Activated B cell treated with CpG ODN at 0.5 μM for 24 hours (primary cell): ENCODE results near the gene APH1A. TPM values are rescaled to one million over a fixed set of nuclear protein-coding genes. Genes with fewer than 3 reads are reported as not detected.
"Not testable (repeated sequence)": the region's sequence is repeated elsewhere in the genome, so short reads cannot be mapped to it uniquely, and the experiment has no call there.

Experiments
- ATAC-seq: fragments of 200-7000 bp; cut with Tn5 transposase; one replicate; pipeline ENCODE4 v1.10.0; 2021; ENCODE audit warnings: low read depth, mild to moderate bottlenecking, moderate library complexity
- CTCF ChIA-PET: fragments of 350-600 bp; sonication (Branson Sonifier 250); formaldehyde crosslinking; loops from one replicate; lab custom pipeline; 2021; ENCODE audit warnings: antibody characterized with exemption; lab: Charles Lee
- POLR2A ChIA-PET: fragments of 350-600 bp; sonication (Branson Sonifier 250); formaldehyde crosslinking; loops from one replicate; lab custom pipeline; 2021; ENCODE audit warnings: antibody characterized with exemption; lab: Charles Lee
- DNase-seq: peaks from one replicate; pipeline ENCODE4 v3.0.0; 2022
- H3K27ac Mint-ChIP-seq: one replicate; pipeline ENCODE4 v1.8.0; 2020; ENCODE audit warnings: mixed read lengths
- H3K27me3 Mint-ChIP-seq: one replicate; pipeline ENCODE4 v1.8.0; 2021; ENCODE audit warnings: mixed read lengths
- H3K36me3 Mint-ChIP-seq: one replicate; pipeline ENCODE4 v1.8.0; 2021; ENCODE audit warnings: low read depth, mixed read lengths
- H3K4me1 Mint-ChIP-seq: one replicate; pipeline ENCODE4 v1.8.0; 2021; ENCODE audit warnings: mixed read lengths
- H3K4me3 Mint-ChIP-seq: one replicate; pipeline ENCODE4 v1.8.0; 2020; ENCODE audit warnings: mild to moderate bottlenecking, mixed read lengths
- H3K9me3 Mint-ChIP-seq: one replicate; pipeline ENCODE4 v1.8.0; 2020; ENCODE audit warnings: mixed read lengths
- intact Hi-C: fragments of 100-400 bp; cut with micrococcal nuclease; formaldehyde crosslinking; loops from one replicate; pipeline ENCODE4 v1.15.1; 2024
- total RNA-seq: library from RNA; stranded (reverse); gene quantifications from 2 replicates; pipeline ENCODE4 v1.2.3, GENCODE V29; 2022
- TF ChIP-seq, protein P1 (sequence below): fragments of 200-600 bp; IDR thresholded peaks from one replicate; pipeline ENCODE4 v1.8.0; 2022; ENCODE audit warnings: antibody characterized with exemption, mild to moderate bottlenecking

The APH1A gene
- total RNA-seq, 1 donor from 2014 or later, result 145 TPM

DNA sequence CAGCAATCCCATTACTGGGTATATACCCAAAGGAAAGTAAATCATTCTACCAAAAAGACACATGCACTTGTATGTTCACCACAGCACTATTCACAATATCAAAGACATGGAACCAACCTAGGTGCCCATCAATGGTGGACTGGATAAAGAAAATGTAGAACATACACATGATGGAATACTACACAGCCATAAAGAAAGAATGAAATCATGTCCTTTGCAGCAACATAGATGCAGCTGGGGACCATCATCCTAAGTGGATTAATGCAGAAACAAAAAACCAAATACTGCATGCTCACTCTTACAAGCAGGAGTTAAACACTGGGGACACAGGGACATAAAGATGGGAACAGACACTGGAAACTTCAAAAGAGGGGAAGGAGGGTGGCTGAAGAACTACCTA lies 41.6 kb downstream of the APH1A start:
- Mint-ChIP-seq H3K27me3 (no peaks in the 10 kb centered on the region), H3K27ac (no peak overlapping the region), H3K4me1 (peaks cover 22% of the 10 kb centered on the region), H3K4me3 (no peak overlapping the region), H3K9me3 (no peaks in the 10 kb centered on the region), H3K36me3 (peaks cover 70% of the 10 kb centered on the region)
- intact Hi-C loops, result no loop called here
- ChIA-PET POLR2A (no interaction called here), CTCF (no interaction called here)
- TF ChIP-seq, protein P1, sequence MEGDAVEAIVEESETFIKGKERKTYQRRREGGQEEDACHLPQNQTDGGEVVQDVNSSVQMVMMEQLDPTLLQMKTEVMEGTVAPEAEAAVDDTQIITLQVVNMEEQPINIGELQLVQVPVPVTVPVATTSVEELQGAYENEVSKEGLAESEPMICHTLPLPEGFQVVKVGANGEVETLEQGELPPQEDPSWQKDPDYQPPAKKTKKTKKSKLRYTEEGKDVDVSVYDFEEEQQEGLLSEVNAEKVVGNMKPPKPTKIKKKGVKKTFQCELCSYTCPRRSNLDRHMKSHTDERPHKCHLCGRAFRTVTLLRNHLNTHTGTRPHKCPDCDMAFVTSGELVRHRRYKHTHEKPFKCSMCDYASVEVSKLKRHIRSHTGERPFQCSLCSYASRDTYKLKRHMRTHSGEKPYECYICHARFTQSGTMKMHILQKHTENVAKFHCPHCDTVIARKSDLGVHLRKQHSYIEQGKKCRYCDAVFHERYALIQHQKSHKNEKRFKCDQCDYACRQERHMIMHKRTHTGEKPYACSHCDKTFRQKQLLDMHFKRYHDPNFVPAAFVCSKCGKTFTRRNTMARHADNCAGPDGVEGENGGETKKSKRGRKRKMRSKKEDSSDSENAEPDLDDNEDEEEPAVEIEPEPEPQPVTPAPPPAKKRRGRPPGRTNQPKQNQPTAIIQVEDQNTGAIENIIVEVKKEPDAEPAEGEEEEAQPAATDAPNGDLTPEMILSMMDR, result no peak
- DNase-seq (no peak), ATAC-seq (no peak)

DNA sequence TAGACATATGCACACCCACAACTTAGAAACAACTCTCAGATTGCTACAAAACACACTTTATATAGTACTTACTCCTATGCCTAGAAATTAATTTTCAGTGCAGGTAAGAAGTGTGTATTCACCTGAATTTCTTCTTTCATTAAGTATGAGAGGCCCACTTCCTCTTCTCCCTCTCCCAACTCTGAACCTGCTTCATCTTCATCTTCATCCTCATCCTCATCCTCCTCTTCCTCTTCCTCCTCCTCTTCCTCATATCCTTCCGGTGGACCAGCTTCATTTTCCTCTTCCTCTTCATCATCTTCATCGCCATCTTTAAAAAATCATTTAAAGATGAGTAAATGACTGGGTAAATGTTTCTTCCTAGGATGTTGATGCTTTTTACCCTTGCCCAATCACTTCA lies 42.3 kb downstream of the APH1A start:
- H3K9me3 Mint-ChIP-seq, result no peaks in the 10 kb centered on the region
- TF ChIP-seq, protein P1, result no peak
- ATAC-seq (no peak), DNase-seq (no peak)
- H3K36me3 Mint-ChIP-seq, result peaks cover 73% of the 10 kb centered on the region
- no peaks in the 10 kb centered on the region for H3K27me3 Mint-ChIP-seq
- ChIA-PET CTCF (no interaction called here), POLR2A (interaction anchor here (0.7 to 3.1 kb wide), 3 partner anchors 7 to 112 kb away, joined by 6 to 15 read pairs (median 8); partner anchors contain the start of gene APH1A)
- H3K4me1 Mint-ChIP-seq, result peaks cover 22% of the 10 kb centered on the region
- H3K4me3 Mint-ChIP-seq, result no peak overlapping the region
- intact Hi-C loops, result no loop called here
- H3K27ac Mint-ChIP-seq, result peak overlapping the region; percentile 79

DNA sequence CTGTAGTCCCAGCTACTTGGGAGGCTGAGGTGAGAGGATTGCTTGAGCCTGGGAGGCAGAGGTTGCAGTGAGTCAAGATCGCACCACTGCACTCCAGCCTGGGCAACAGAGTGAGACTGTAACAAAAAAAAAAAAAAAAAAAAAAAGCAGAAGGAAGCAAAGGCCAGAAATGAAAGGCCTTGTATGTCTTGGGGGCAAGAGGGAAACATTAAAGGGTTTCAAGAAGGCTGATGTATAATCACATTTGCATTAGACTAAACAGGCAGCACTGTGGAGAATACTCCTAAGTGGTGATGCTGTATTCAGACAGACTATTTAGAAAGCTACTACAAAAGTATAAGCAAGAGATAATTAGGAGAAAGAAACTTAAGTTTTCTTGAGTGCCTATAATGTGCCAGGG lies 43.3 kb downstream of the APH1A start:
- Mint-ChIP-seq H3K4me1 (peaks cover 22% of the 10 kb centered on the region), H3K9me3 (no peaks in the 10 kb centered on the region), H3K36me3 (peaks cover 71% of the 10 kb centered on the region), H3K27ac (peak overlapping the region; percentile 79), H3K27me3 (no peaks in the 10 kb centered on the region), H3K4me3 (peak overlapping the region; percentile 11)
- intact Hi-C loops, result no loop called here
- DNase-seq (no peak), ATAC-seq (peak; percentile 57)
- ChIA-PET CTCF (interaction anchor here (0.8 kb wide), 1 partner anchor 11 kb away, joined by 3 read pairs; no protein-coding TSS in a partner anchor), POLR2A (interaction anchor here (0.7 to 3.1 kb wide), 3 partner anchors 8 to 43 kb away, joined by 6 to 15 read pairs (median 8); partner anchors contain the start of gene APH1A)
- TF ChIP-seq, protein P1, result no peak

DNA sequence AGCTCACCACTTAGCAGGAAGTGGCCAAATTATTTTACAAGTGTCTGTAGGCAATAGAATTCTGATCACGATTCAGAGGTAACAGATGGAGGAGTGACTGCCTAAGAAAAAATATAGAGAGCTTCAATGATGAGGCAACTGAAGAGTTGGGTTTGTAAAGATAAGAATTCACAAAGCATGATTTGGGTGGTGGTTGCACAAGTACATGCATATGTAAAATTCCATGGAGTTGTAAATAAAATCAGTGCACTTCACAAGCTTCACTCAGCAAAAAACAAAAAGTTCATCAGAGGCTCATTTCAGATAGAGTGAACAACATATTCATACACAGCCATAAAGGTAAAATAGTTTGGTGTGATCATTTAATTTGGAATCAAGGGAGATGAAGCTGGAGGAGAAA lies 43.8 kb downstream of the APH1A start:
- no peaks in the 10 kb centered on the region for H3K9me3 Mint-ChIP-seq
- peak overlapping the region; percentile 56 for H3K27ac Mint-ChIP-seq
- no peak overlapping the region for H3K4me3 Mint-ChIP-seq
- intact Hi-C loops, result no loop called here
- ChIA-PET CTCF (no interaction called here), POLR2A (interaction anchor here (1.5 to 3.1 kb wide), 2 partner anchors 9 to 10 kb away, joined by 6 to 15 read pairs; no protein-coding TSS in a partner anchor)
- no peaks in the 10 kb centered on the region for H3K27me3 Mint-ChIP-seq
- DNase-seq (no peak), ATAC-seq (no peak)
- H3K36me3 Mint-ChIP-seq, result peaks cover 72% of the 10 kb centered on the region
- H3K4me1 Mint-ChIP-seq, result peaks cover 22% of the 10 kb centered on the region
- TF ChIP-seq, protein P1, result no peak

DNA sequence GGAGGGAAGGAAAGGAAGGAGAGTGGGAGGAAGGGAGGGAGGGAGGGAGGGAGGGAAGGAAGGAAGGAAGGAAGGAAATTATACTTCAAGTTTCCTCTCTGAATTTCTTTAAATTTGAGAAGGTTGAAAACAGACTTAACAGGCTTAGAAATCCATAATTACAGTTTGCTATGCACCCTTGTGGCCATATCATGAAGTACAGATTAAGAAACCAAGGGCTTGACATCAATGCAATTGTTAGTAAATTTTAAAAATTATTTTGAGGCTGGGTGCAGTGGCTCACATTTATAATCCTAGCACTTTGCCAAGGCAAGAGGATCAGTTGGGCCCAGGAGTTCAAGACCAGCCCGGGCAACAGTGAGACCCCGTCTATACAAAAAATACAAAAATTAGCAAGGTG lies 47.3 kb downstream of the APH1A start:
- ChIA-PET CTCF (interaction anchor here (1.2 to 1.6 kb wide), 2 partner anchors 148 to 259 kb away, joined by 3 read pairs; no protein-coding TSS in a partner anchor), POLR2A (interaction anchor here (0.5 to 0.7 kb wide), 4 partner anchors 12 to 378 kb away, joined by 3 to 4 read pairs (median 4); no protein-coding TSS in a partner anchor)
- TF ChIP-seq, protein P1, result no peak
- no peaks in the 10 kb centered on the region for H3K27me3 Mint-ChIP-seq
- no peak for DNase-seq
- no peak overlapping the region for H3K4me3 Mint-ChIP-seq
- peak; percentile 49 for ATAC-seq
- no peak overlapping the region for H3K27ac Mint-ChIP-seq
- intact Hi-C loops, result no loop called here
- peaks cover 17% of the 10 kb centered on the region for H3K4me1 Mint-ChIP-seq
- H3K9me3 Mint-ChIP-seq, result no peaks in the 10 kb centered on the region
- H3K36me3 Mint-ChIP-seq, result peaks cover 54% of the 10 kb centered on the region

DNA sequence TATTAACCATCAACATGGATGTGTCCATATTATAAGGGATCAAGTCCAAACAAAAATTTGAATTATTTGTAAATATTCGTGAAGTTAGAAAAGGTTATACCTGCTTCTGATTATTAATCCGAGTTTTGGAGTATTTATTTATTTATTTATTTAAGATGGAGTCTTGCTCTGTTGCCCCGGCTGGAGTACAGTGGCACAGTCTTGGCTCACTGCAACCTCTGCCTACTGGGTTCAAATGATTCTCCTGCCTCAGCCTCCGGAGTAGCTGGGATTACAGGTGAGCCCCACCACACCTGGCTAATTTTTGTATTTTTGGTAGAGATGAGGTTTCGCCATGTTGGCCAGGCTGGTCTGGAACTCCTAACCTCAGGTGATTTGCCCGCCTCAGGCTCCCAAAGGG lies 53.0 kb downstream of the APH1A start:
- DNase-seq, H3K27me3 Mint-ChIP-seq, CTCF ChIA-PET, H3K27ac Mint-ChIP-seq, H3K4me3 Mint-ChIP-seq, ATAC-seq, intact Hi-C loops, H3K9me3 Mint-ChIP-seq: not testable (repeated sequence)
- POLR2A ChIA-PET, result interaction anchor here (0.6 to 0.9 kb wide), 3 partner anchors 29 to 327 kb away, joined by 3 to 4 read pairs (median 3); no protein-coding TSS in a partner anchor
- Mint-ChIP-seq H3K4me1 (peaks cover 15% of the 10 kb centered on the region), H3K36me3 (peaks cover 21% of the 10 kb centered on the region)
